ENCODE results near the gene SH3RF3. TPM values are rescaled to one million over a fixed set of nuclear protein-coding genes. Genes with fewer than 3 reads are reported as not detected.
A peak's percentile ranks its signal among the peaks of the same experiment; 100 is the strongest.

Gene SH3RF3
- total RNA-seq, 2 donors from 2014 or later = 37.4 to 61.7 TPM

DNA sequence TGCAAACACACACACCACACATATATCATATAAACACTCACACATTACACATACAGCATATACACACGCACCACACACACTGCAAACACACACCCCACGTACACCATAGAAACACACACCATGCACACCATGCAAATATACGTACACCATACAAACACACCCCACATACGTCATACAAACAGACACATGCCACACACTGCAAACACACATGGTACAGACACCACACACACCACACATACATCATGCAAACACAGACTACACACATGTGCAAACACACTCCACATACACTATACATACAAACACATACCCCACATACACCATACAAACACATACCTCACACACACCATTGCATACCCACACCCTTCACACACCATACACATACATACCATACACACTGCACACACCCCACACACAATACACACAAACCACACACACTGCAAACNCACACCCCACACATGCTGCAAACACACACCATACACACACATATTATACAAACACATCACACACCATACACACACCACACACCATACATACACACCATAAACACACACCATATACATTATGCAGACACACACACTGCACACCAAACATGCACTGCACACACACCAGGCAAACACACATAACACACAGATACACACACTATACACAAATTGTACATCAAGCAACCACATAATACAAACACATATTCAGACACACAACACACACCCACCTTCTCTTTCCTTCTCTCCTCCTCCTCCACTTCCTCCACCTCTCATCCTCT lies 364.4 kb downstream of the SH3RF3 start:
- Histone ChIP-seq H3K4me3 (no peak overlapping the region), H3K27ac (no peak overlapping the region), H3K4me1 (ENCODE audit: control insufficient read depth in 1 of 2, low read depth in 2 of 2) (peaks cover 5 to 22% of the 10 kb centered on the region in 2 donors), H3K36me3 (peaks cover 5% of the 10 kb centered on the region), H3K9me3 (no peaks in the 10 kb centered on the region), H3K27me3 (replicated peaks; ENCODE audit: insufficient read depth) (no peaks in the 10 kb centered on the region)
- ATAC-seq (ENCODE audit: insufficient number of reproducible peaks, low FRiP score, low read depth) = no peak
- TF ChIP-seq, protein P1, sequence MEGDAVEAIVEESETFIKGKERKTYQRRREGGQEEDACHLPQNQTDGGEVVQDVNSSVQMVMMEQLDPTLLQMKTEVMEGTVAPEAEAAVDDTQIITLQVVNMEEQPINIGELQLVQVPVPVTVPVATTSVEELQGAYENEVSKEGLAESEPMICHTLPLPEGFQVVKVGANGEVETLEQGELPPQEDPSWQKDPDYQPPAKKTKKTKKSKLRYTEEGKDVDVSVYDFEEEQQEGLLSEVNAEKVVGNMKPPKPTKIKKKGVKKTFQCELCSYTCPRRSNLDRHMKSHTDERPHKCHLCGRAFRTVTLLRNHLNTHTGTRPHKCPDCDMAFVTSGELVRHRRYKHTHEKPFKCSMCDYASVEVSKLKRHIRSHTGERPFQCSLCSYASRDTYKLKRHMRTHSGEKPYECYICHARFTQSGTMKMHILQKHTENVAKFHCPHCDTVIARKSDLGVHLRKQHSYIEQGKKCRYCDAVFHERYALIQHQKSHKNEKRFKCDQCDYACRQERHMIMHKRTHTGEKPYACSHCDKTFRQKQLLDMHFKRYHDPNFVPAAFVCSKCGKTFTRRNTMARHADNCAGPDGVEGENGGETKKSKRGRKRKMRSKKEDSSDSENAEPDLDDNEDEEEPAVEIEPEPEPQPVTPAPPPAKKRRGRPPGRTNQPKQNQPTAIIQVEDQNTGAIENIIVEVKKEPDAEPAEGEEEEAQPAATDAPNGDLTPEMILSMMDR (IDR thresholded peaks at IDR 0.05) = no peak
- DNase-seq (ENCODE audit: low spot score) = no peak

GRCh38 chr2:109494351-109494750 lies 365.3 kb downstream of the SH3RF3 start:
- Histone ChIP-seq H3K36me3 (peaks cover 5% of the 10 kb centered on the region), H3K4me1 (ENCODE audit: control insufficient read depth in 1 of 2, low read depth in 2 of 2) (peaks cover 4 to 16% of the 10 kb centered on the region in 2 donors), H3K27me3 (replicated peaks; ENCODE audit: insufficient read depth) (no peaks in the 10 kb centered on the region), H3K4me3 (no peak overlapping the region), H3K9me3 (no peaks in the 10 kb centered on the region), H3K27ac (peak overlapping the region in 1 of 2 donors; percentile 76)
- no peak for ATAC-seq (ENCODE audit: insufficient number of reproducible peaks, low FRiP score, low read depth)
- no peak for DNase-seq (ENCODE audit: low spot score)
- TF ChIP-seq, protein P1 (IDR thresholded peaks at IDR 0.05) = no peak

GRCh38 chr2:109497463-109497862 lies 368.5 kb downstream of the SH3RF3 start:
- peaks cover 6% of the 10 kb centered on the region for H3K36me3 ChIP-seq
- no peaks in the 10 kb centered on the region for H3K9me3 ChIP-seq
- no peaks in the 10 kb centered on the region for H3K27me3 ChIP-seq (replicated peaks; ENCODE audit: insufficient read depth)
- H3K4me1 ChIP-seq (ENCODE audit: control insufficient read depth in 1 of 2, low read depth in 2 of 2) = peaks cover 4 to 16% of the 10 kb centered on the region in 2 donors
- ATAC-seq (ENCODE audit: insufficient number of reproducible peaks, low FRiP score, low read depth) = no peak
- no peak overlapping the region for H3K27ac ChIP-seq
- DNase-seq (ENCODE audit: low spot score) = no peak
- H3K4me3 ChIP-seq = no peak overlapping the region
- TF ChIP-seq, protein P1 (IDR thresholded peaks at IDR 0.05) = no peak

DNA sequence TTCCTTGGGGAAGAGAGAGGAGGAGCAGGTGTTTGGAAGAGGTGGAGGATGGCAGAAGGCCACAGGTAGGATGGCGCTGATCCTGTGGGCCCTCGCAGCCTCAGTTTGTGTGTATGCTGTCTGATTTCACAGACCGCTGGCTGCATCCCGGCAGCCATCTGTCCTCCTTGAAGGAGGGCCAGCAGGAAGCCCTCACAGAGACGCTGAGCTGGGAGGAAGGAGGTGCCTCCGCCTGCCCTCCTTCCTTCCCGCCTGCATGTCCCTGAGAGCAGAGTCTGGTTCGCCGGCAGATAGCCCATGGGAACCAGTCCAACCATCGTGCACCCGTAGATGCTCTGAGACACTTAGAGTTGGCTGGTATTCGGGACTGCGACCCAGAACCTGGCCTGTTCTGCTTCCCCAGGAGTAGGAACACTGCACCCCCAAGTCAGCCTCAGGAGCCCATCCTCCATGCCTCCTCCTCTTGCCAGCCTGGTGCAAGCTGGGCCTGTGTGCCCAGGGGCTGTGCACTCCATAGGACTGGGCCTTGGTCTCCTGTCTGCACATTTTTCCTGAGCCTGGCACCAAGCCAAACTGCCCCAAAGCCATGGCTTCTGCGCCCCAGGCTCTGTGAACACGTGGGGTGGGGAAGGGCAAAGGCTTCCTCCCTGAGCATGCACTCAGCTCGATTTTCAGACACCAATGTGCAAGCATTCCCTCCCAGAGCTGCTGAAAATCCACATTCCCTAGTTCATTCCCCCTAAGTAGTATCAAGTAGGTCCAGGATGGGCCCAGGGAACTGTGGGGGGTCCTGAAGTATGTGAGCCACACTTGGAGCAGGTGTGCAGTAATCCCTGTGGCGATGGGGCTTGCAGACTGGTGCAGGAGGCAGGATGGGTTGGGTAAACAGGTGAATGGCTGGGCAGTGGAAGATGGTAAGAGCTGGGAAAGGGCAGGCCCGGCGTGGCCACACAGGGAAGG lies 369.2 kb downstream of the SH3RF3 start:
- no peak overlapping the region for H3K4me3 ChIP-seq
- ATAC-seq (ENCODE audit: insufficient number of reproducible peaks, low FRiP score, low read depth) (no peak), DNase-seq (ENCODE audit: low spot score) (no peak)
- TF ChIP-seq, protein P1 (IDR thresholded peaks at IDR 0.05) = no peak
- H3K36me3 ChIP-seq = peaks cover 6% of the 10 kb centered on the region
- peaks cover 4 to 16% of the 10 kb centered on the region in 2 donors for H3K4me1 ChIP-seq (ENCODE audit: control insufficient read depth in 1 of 2, low read depth in 2 of 2)
- no peak overlapping the region for H3K27ac ChIP-seq
- H3K27me3 ChIP-seq (replicated peaks; ENCODE audit: insufficient read depth) = no peaks in the 10 kb centered on the region
- no peaks in the 10 kb centered on the region for H3K9me3 ChIP-seq

- no peak overlapping the region for H3K27ac ChIP-seq
- TF ChIP-seq, protein P1 (IDR thresholded peaks at IDR 0.05) = no peak
- peaks cover 4 to 16% of the 10 kb centered on the region in 2 donors for H3K4me1 ChIP-seq (ENCODE audit: control insufficient read depth in 1 of 2, low read depth in 2 of 2)
- no peaks in the 10 kb centered on the region for H3K27me3 ChIP-seq (replicated peaks; ENCODE audit: insufficient read depth)
- H3K36me3 ChIP-seq = peaks cover 8% of the 10 kb centered on the region
- DNase-seq (ENCODE audit: low spot score) = no peak
- no peak for ATAC-seq (ENCODE audit: insufficient number of reproducible peaks, low FRiP score, low read depth)
- no peaks in the 10 kb centered on the region for H3K9me3 ChIP-seq
- H3K4me3 ChIP-seq = no peak overlapping the region
These were observed 369.9 kb downstream of the SH3RF3 start for GRCh38 chr2:109498906-109499305.

Data from thoracic aorta (tissue), 2 donors.